HG03342 (cell line): ENCODE measurements around the gene NCKAP5L.
"Not testable (repeated sequence)": the region's sequence is repeated elsewhere in the genome, so short reads cannot be mapped to it uniquely, and the experiment has no call there.

Source experiments
- ATAC-seq: cut with Tn5 transposase; IDR thresholded peaks from one replicate; pipeline ENCODE4 v1.9.1; 2021; ENCODE audit warnings: mild to moderate bottlenecking, moderate library complexity; ENCODE audit not compliant: unreplicated experiment

NCKAP5L gene, protein sequence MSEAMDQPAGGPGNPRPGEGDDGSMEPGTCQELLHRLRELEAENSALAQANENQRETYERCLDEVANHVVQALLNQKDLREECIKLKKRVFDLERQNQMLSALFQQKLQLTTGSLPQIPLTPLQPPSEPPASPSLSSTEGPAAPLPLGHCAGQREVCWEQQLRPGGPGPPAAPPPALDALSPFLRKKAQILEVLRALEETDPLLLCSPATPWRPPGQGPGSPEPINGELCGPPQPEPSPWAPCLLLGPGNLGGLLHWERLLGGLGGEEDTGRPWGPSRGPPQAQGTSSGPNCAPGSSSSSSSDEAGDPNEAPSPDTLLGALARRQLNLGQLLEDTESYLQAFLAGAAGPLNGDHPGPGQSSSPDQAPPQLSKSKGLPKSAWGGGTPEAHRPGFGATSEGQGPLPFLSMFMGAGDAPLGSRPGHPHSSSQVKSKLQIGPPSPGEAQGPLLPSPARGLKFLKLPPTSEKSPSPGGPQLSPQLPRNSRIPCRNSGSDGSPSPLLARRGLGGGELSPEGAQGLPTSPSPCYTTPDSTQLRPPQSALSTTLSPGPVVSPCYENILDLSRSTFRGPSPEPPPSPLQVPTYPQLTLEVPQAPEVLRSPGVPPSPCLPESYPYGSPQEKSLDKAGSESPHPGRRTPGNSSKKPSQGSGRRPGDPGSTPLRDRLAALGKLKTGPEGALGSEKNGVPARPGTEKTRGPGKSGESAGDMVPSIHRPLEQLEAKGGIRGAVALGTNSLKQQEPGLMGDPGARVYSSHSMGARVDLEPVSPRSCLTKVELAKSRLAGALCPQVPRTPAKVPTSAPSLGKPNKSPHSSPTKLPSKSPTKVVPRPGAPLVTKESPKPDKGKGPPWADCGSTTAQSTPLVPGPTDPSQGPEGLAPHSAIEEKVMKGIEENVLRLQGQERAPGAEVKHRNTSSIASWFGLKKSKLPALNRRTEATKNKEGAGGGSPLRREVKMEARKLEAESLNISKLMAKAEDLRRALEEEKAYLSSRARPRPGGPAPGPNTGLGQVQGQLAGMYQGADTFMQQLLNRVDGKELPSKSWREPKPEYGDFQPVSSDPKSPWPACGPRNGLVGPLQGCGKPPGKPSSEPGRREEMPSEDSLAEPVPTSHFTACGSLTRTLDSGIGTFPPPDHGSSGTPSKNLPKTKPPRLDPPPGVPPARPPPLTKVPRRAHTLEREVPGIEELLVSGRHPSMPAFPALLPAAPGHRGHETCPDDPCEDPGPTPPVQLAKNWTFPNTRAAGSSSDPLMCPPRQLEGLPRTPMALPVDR (N-terminal part only)

GRCh38 chr12:49828133-49829091, at the start of gene NCKAP5L:
Gene NCKAP5L (minus strand): TSS chr12:49828413. CDS start chr12:49804044, 24,369 bp downstream.
- ATAC-seq, result peak; percentile 90

DNA sequence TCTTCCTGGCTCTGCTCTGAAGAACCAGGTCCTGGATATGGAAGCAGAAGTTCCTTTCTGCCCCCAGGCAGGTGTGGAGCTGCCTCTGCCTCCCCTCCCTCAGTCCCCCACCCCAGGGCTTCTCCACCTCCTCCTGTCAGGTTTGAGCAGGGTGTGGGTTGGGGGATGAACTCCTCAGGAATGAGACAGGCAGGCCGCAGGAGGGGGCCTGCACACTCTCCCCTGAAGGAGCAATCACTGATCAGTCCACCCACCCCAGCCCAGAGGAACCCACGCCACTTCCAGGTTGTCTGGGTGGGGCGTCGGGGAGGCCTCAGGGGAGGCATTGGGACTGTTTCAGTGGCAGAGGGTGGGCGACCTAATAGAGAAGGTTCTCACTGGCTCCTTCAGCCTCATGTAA, 48.9 kb upstream of the NCKAP5L start:
- no peak for ATAC-seq

DNA sequence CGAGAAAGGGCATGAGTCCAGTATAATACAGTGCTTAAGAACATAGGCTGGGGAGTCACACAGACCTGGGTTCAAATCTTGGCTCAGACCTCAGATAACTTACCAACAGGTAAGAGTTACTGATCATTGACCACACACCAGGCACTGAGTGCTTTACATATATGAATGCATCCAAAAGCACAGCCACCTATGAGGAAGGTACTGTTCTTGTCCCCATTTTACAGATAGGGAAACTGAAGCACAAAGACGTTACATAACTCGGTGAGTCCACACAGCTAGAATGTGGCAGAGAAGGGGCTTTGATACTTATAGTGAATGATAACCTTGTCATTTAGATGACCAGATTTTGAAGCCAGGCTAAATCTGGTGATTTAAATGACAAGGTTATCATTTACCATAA, 47.9 kb upstream of the NCKAP5L start:
- ATAC-seq, result no peak

GRCh38 chr12:49875115-49875720, 47.0 kb upstream of the NCKAP5L start:
- no peak for ATAC-seq

GRCh38 chr12:49874142-49874897, 46.1 kb upstream of the NCKAP5L start:
- no peak for ATAC-seq

GRCh38 chr12:49873361-49873934, 45.2 kb upstream of the NCKAP5L start:
- no peak for ATAC-seq

DNA sequence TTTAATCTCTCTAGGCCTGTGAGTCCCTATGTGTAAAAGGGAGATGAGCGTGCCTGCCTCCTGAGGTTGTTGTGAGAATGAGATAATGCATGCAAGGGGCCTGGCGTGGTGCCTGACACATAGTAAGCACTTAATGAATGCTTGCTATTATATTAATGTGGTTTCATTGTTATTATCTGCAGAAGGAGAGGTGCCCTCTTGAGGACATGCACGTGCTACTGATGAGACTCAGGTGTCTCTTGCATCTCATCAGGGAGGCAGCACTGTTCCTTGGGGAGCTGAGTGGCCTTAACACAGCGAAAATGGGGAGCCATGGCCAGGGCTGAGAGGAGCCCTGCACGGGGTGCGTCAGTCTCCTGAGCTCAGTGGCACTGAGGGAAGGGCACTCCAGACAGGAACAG, 44.6 kb upstream of the NCKAP5L start:
- ATAC-seq, result no peak

GRCh38 chr12:49872381-49872780, 44.2 kb upstream of the NCKAP5L start:
- no peak for ATAC-seq

DNA sequence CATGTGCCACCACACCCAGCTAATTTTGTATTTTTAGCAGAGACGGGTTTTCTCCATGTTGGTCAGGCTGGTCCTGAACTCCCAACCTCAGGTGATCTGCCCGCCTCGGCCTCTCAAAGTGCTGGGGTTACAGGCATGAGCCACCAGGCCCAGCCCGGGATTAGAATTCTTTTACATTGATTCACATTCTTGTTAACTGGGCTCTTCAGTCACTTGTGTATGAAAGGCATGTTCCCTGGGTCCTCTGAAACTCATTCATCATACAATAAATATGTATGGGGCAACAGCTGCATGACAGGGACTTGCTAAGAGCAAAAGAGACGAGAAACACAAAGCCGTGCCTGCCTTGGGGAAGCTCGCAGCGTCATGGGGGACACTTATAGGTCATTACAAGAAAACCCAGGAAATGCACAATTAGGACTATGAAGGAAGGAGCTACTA, 43.6 kb upstream of the NCKAP5L start:
- not testable (repeated sequence) for ATAC-seq

DNA sequence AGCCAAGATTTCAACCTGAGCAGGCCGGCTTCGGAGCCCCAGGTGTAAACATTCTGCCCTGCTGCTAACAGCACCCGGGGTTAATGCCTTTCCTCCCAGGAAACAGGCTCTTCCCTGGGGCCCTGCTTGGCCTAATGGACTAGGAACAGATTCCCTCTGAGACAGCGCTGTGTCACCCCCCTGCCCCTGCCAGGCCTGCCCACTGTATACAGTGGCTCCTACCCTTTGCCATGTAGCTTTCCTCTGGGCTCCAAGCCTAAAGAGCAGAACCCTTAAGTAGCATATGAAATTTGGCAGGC, 43.0 kb upstream of the NCKAP5L start:
- ATAC-seq, result no peak

DNA sequence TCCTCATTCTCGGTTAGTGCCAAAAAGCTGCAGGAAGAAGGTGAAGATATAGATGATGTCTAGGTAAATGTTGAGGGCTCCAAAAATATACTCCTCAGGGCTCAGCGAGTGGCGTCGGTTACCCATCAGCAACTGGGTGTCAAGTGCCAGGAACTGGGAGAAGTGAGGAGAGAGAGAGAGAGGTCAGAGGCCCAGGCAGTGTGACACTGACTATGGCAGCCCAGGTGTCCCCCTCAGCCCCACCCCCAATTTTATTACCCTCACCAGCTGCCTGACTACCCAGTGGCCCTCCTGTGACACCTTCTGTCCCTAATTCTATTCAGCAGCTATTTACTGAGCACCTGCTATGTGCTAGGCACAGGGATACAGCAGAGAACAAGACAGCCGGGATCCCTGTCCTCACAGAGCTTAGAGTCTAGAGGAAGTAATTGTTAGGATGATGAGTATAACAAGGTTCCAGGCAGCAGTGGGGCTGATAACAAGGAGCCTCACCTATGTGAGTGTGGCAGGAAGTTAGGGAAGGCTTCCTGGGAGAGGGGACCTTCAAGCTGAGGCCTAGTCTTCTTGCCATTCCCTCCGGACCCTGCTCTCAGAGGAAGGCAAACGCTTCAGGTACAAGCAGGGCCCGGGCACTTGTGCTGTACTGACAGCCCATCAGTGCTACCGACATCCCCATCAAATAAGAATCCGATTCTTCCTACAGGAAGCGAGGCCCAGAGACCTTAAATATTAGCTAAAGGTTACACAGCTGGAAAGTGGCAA, 42.5 kb upstream of the NCKAP5L start:
- ATAC-seq, result no peak

GRCh38 chr12:49869816-49870500, 41.7 kb upstream of the NCKAP5L start:
- ATAC-seq, result no peak

- ATAC-seq, result no peak
Measured at GRCh38 chr12:49868952-49869815, 41.0 kb upstream of the NCKAP5L start.

DNA sequence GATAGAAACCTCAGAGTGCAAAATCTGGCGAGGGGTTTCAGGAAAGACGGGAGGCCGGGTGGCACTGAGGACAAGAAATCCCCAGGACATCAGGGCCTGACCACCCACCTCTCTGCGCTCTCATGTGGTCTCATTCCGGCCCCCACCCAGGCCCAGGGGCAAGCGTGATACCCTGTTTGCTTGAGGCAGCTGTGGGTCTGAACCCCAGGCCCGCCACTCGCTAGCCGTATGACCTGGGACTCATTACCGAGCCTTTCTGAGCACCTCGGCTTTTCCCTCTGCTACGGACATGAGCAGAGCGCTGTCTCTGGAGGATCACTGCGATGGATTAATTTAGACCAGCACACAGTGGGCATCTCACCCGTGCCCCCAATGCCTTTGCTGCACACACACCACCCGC, 40.2 kb upstream of the NCKAP5L start:
- no peak for ATAC-seq

DNA sequence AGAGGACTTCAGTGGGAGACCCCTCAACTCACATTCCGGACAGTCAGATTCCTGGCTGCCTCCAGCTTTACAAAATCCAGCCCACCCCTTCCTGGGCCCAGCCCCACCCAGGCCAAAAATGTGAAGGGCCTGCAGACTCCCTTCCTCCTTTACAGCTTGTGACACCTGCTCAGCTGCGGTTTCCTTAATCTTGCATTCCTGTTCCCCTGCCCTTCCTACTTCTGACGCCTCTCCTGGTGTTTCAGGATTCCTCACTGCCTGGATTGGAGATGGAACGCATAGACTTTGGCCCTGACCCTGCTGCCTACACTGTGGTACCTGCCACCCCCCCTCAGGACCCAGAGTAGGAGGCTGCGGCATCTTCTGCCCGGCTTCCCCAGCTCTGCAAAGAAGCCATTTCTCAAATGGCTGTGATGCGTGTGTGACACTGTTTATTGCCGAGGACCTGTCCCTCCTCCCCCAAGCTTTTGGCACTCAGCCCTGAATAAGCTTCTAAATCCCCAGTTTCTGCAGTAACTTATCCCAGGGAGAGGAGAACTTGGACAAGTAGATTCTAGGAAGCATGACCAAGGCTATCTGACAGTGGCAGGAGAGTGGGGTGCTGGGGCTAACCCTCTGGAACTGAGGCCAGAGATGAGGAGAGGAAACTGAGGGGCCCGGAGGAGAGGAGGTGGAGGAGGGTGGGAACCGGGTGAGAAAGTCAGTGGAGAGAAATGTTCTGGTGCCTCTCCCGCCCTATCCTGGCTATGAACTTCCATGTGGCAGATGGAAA, 39.5 kb upstream of the NCKAP5L start:
- ATAC-seq, result no peak
